Heart right ventricle (tissue), 16 donors: ENCODE results near the gene GPER1. TPM values are rescaled to one million over a fixed set of nuclear protein-coding genes. Genes with fewer than 3 reads are reported as not detected.

Experiments
- ATAC-seq, 8 donors: fragments of 200-7000 bp; cut with Tn5 transposase; one replicate each; pipeline ENCODE4 v1.9.1; 2020; ENCODE audit warnings: mild to moderate bottlenecking in 8 of 8, moderate library complexity in 8 of 8, moderate number of reproducible peaks in 1 of 8
- DNase-seq, 2 donors: peaks; one replicate each; pipeline ENCODE4 v3.0.0-alpha.2; 2020
- H3K27ac ChIP-seq, 10 donors: fragments of 200-600 bp; sonication (generic) in 2 of 10; one replicate each; pipeline versions ENCODE4 v1.5.0 to v1.8.0; 2020 to 2022; ENCODE audit warnings: mild to moderate bottlenecking in 3 of 10
- H3K27me3 ChIP-seq, 7 donors: fragments of 200-600 bp; one replicate each; pipeline ENCODE4 v1.8.0; 2021 to 2022; ENCODE audit warnings: mild to moderate bottlenecking in 2 of 7
- H3K36me3 ChIP-seq, 9 donors: fragments of 200-600 bp; sonication (generic) in 1 of 9; one replicate each; pipeline versions ENCODE4 v1.5.0 to v1.8.0; 2020 to 2022; ENCODE audit warnings: mild to moderate bottlenecking in 2 of 9
- H3K4me1 ChIP-seq, 9 donors: fragments of 200-600 bp; sonication (generic) in 1 of 9; one replicate each; pipeline versions ENCODE4 v1.5.0 to v1.8.0; 2020 to 2022; ENCODE audit warnings: mild to moderate bottlenecking in 4 of 9
- H3K4me3 ChIP-seq, 10 donors: fragments of 200-600 bp; sonication (generic) in 2 of 10; one replicate each; pipeline versions ENCODE4 v1.5.0 to v1.8.0; 2020 to 2022; ENCODE audit warnings: mild to moderate bottlenecking in 7 of 10, moderate library complexity in 2 of 10
- H3K9me3 ChIP-seq, 11 donors: fragments of 200-600 bp in 10 of 11; sonication (generic) in 2 of 11; one replicate each; pipeline versions ENCODE4 v1.5.0 to v1.8.0; 2013 to 2022; ENCODE audit warnings: mild to moderate bottlenecking in 2 of 11, control low read depth in 1 of 11, moderate library complexity in 1 of 11
- WGBS, 2 donors: extraction: QIAGEN DNeasy Blood & Tissue Kit; methylation state at CpG; one replicate each; pipeline ENCODE4 v1.1.7; 2013; ENCODE audit warnings: inconsistent platforms in 1 of 2; 5-methylcytosine and 5-hydroxymethylcytosine counted together
- intact Hi-C, 10 donors: fragments of 100-400 bp; cut with DNase I; formaldehyde crosslinking; loops; one replicate each; pipeline versions ENCODE4 v1.11.1 to v1.14.2; 2022
- polyA plus RNA-seq, 2 donors: library from polyadenylated mRNA; stranded (reverse); fragments of 200-250 nt; gene quantifications; one replicate each; pipeline ENCODE4 v1.2.3, GENCODE V29; 2013
- total RNA-seq, 10 donors: library from RNA; stranded (reverse); fragmentation: NEBNext Ultra II Directional in 3 of 10; extraction: Animal tissue kit (Norgen Biotek cat#: 25700) in 3 of 10; gene quantifications; one replicate each; pipeline versions ENCODE4 v1.2.1 to v1.2.4, GENCODE V29; 2021 to 2023
- TF ChIP-seq, protein P1 (sequence below), 9 donors: fragments of 200-600 bp; sonication (generic) in 2 of 9; IDR thresholded peaks; one replicate each; pipeline versions ENCODE4 v1.5.0 to v1.8.0; 2021 to 2022; ENCODE audit warnings: antibody characterized with exemption in 9 of 9, mild to moderate bottlenecking in 5 of 9, moderate library complexity in 1 of 9
- donor health status: Arrhythmogenic right ventricular cardiomyopathy.
- donor health status: ischemic (EF 13 %, LVEDD 7.1; RV severe dilation, severe dysfunction).
- donor health status: healthy with polysubstance abuse.
- donor health status: DM: no; HTN: yes; CAD: no.
- donor health status: DM: no; HTN: no; CAD: no.
- donor health status: ischemic (EF 25% LVEDD 6.9; RV normal size, moderate dysfunction).
- donor health status: ischemic (EF 25% LVEDD 5.7; RV mildly dilated, moderate dysfunction).
- donor health status: healthy.
- donor health status: DM: yes; HTN: yes; CAD: no.
- donor health status: Ischemic cardiomyopathy.
- donor health status: ischemic (EF 35%, LVEDD 5.7; RV mildly dilated, moderate dysfunction).
- donor health status: nonischemic (EF 11% LVEDD 7.7; RV severe dilation, severe dysfunction).
- donor health status: DM: yes; HTN: yes; CAD: no.
- donor health status: PGD.
- donor health status: ischemic (EF 29% LVEDD 5.4; RV normal size, mild dysfunction).
- donor health status: nonischemic (EF 23%, LVEDD 6.1; RV moderate dilation, normal function).

Gene GPER1
- total and polyA plus RNA-seq, 12 donors: 1.1 to 4.7 (median 1.9) TPM

DNA sequence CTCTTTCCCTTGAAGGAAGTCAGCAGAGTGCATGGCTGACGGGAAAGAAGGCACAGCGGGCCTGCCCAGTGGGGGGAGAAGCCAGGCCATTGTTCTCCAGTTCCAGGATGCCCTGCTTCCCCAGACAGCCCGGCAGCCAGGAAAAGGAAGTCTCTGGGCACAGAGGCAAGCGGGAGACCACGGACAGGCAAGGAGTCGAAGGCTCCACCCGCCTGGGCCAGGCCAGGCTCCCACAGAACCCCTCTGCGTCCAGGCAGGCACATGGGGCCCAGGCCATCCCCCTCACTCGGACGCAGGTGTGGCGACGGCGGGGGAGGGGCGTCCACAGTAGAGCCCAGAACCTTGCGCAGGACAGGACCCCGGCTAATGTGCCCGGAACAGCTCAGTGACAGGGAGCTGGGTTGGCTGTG is 34.9 kb upstream of the GPER1 start:
- WGBS, 2 donors: 67 to 69% methylated on average over 17 of the region's 17 CpGs
- H3K4me1 ChIP-seq: peaks cover 43 to 94% (median 89%) of the 10 kb centered on the region in 9 donors
- peaks cover 0 to 11% (median 0%) of the 10 kb centered on the region in 9 donors for H3K36me3 ChIP-seq
- ATAC-seq (peak; percentile 5 to 57 (median 36)), DNase-seq (peak in 1 of 2 donors; percentile 73)
- peaks cover 0 to 16% (median 0%) of the 10 kb centered on the region in 7 donors for H3K27me3 ChIP-seq
- no peaks in the 10 kb centered on the region for H3K9me3 ChIP-seq
- H3K27ac ChIP-seq: peak overlapping the region; percentile 59 to 95 (median 88)
- no peak overlapping the region for H3K4me3 ChIP-seq
- intact Hi-C loops: no loop called here
- TF ChIP-seq, protein P1, sequence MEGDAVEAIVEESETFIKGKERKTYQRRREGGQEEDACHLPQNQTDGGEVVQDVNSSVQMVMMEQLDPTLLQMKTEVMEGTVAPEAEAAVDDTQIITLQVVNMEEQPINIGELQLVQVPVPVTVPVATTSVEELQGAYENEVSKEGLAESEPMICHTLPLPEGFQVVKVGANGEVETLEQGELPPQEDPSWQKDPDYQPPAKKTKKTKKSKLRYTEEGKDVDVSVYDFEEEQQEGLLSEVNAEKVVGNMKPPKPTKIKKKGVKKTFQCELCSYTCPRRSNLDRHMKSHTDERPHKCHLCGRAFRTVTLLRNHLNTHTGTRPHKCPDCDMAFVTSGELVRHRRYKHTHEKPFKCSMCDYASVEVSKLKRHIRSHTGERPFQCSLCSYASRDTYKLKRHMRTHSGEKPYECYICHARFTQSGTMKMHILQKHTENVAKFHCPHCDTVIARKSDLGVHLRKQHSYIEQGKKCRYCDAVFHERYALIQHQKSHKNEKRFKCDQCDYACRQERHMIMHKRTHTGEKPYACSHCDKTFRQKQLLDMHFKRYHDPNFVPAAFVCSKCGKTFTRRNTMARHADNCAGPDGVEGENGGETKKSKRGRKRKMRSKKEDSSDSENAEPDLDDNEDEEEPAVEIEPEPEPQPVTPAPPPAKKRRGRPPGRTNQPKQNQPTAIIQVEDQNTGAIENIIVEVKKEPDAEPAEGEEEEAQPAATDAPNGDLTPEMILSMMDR (IDR thresholded peaks at IDR 0.05): no peak

DNA sequence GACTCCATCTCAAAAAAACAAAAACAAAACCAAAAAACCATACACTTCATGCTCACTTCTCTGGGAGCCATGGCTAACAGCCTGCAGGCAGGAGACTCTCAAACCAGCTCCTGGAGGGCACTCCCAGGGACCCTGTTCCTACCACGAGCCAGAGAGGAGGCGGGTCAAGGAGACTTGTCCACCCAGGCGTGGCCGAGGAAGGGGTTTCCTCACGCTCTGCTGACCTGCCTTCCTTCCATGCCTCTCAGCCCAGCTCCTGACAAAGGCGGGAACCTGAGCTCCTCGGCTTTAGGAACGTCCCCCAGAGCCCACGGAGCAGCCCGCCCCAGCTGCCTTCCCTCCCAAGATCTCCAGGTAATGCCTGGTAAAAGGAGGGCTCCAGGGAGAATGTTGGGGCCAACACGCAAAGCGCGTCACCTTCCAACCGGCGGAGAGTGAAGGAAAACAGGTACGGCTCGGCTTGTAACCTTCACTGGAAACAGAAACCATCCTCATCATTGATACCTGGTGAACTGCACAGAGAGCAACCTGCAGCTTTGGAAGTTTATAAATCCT is 34.0 kb upstream of the GPER1 start:
- Histone ChIP-seq H3K4me1 (peaks cover 43 to 85% (median 81%) of the 10 kb centered on the region in 9 donors), H3K9me3 (no peaks in the 10 kb centered on the region), H3K27me3 (peaks cover 0 to 16% (median 0%) of the 10 kb centered on the region in 7 donors), H3K4me3 (no peak overlapping the region), H3K27ac (peak overlapping the region; percentile 69 to 95 (median 88)), H3K36me3 (peaks cover 0 to 20% (median 3%) of the 10 kb centered on the region in 9 donors)
- ATAC-seq (no peak), DNase-seq (no peak)
- TF ChIP-seq, protein P1 (IDR thresholded peaks at IDR 0.05): no peak
- intact Hi-C loops: no loop called here
- WGBS, 2 donors: 83% methylated on average over 17 of the region's 17 CpGs

DNA sequence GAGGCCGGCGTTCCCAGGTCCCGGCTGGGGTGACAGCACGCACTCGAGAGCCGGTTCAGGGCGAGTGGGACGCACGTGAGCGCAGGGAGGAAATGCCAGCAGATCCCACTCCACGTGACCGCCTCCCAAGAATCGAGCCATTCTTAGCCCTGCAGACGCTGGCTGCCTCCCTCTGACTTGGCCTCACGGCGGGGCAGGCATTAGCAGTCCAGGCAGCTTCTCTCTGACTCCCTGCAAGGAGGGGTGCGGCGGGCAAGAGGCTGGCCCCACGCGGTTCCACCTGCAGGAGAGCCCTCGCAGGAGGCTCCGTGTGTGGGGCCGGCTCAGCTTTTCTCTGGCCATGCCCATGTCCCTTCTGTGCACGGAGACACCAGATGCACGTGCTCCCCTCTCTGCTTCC is 33.5 kb upstream of the GPER1 start:
- Histone ChIP-seq H3K27me3 (peaks cover 0 to 16% (median 0%) of the 10 kb centered on the region in 7 donors), H3K27ac (peak overlapping the region; percentile 69 to 95 (median 88)), H3K36me3 (peaks cover 0 to 22% (median 3%) of the 10 kb centered on the region in 9 donors), H3K9me3 (no peaks in the 10 kb centered on the region), H3K4me1 (peaks cover 40 to 80% (median 75%) of the 10 kb centered on the region in 9 donors), H3K4me3 (peak overlapping the region in 7 of 10 donors; percentile 40 to 61 (median 50))
- TF ChIP-seq, protein P1 (IDR thresholded peaks at IDR 0.05): no peak
- 31 to 41% methylated on average over 25 of the region's 25 CpGs for WGBS, 2 donors
- intact Hi-C loops: no loop called here
- peak in 1 of 2 donors; percentile 40 for DNase-seq
- ATAC-seq: peak in 7 of 8 donors; percentile 11 to 28 (median 17)

DNA sequence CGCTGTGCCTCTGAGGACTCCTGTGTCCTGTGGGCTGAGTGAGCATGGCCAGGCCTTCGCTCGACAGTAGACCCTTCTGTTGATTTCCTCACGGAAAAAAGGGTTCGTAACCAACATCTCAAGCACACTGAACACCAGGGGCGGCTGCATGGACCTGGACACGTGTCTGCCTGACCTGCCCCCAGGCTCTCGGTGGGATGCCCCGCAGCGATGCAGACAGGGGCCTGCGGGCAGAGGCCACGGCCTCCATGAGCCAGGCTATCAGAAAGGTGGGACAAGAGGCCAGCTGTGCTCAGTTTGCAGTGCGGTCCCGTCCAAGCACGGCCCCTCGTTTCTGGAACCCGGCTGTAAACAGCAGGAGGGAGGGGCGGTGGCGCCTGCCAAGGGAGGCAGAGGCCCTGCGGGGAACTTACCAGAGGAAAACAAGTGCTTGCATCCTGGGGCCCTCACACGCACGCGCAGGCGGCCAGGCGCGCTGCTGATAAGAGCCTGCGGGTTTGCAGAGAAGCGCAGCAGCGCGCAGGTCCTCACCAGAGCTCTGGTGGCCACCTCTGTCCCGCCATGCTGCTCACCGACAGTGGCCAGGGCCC is 33.0 kb upstream of the GPER1 start:
- peak; percentile 51 to 80 (median 73) for ATAC-seq
- WGBS, 2 donors: 16 to 21% methylated on average over 32 of the region's 32 CpGs
- intact Hi-C loops: no loop called here

More for the DNA sequence above, 33.0 kb upstream of the GPER1 start:
- peaks cover 38 to 76% (median 71%) of the 10 kb centered on the region in 9 donors for H3K4me1 ChIP-seq
- H3K27me3 ChIP-seq: peaks cover 0 to 16% (median 0%) of the 10 kb centered on the region in 7 donors
- H3K4me3 ChIP-seq: peak overlapping the region; percentile 25 to 61 (median 48)
- peak; percentile 83 to 87 for DNase-seq
- peaks cover 0 to 22% (median 3%) of the 10 kb centered on the region in 9 donors for H3K36me3 ChIP-seq
- H3K27ac ChIP-seq: peak overlapping the region; percentile 69 to 95 (median 88)
- TF ChIP-seq, protein P1 (IDR thresholded peaks at IDR 0.05): no peak
- no peaks in the 10 kb centered on the region for H3K9me3 ChIP-seq
